AG08395 (cell line): ENCODE measurements around the gene ACSL4.
A peak's percentile ranks its signal among the peaks of the same experiment; 100 is the strongest.
"Not testable (repeated sequence)": the region's sequence is repeated elsewhere in the genome, so short reads cannot be mapped to it uniquely, and the experiment has no call there.

ENCODE experiments used
- DNase-seq: peaks from one replicate; pipeline ENCODE4 v3.0.0; 2012; ENCODE audit warnings: mixed read lengths, low spot score

ACSL4 gene

GRCh38 chrX:109732807-109733612 lies at the start of gene ACSL4:
TSS of gene ACSL4 (minus strand) at chrX:109733257. CDS start at chrX:109683363, 49,894 bp downstream.
- DNase-seq = peak; percentile 80

GRCh38 chrX:109777749-109778148 lies 44.7 kb upstream of the ACSL4 start:
- DNase-seq = no peak

GRCh38 chrX:109776986-109777385 lies 43.9 kb upstream of the ACSL4 start:
- DNase-seq = no peak

- no peak for DNase-seq
These were observed 43.4 kb upstream of the ACSL4 start for GRCh38 chrX:109776432-109776831.

- DNase-seq = no peak
These were observed 42.3 kb upstream of the ACSL4 start for GRCh38 chrX:109775386-109775785.

GRCh38 chrX:109774706-109775105 lies 41.6 kb upstream of the ACSL4 start:
- peak; percentile 72 for DNase-seq

GRCh38 chrX:109774136-109774535 lies 41.1 kb upstream of the ACSL4 start:
- peak; percentile 6 for DNase-seq

GRCh38 chrX:109773374-109773773 lies 40.3 kb upstream of the ACSL4 start:
- no peak for DNase-seq

GRCh38 chrX:109770780-109771179 lies 37.7 kb upstream of the ACSL4 start:
- DNase-seq = no peak

- no peak for DNase-seq
These were observed 27.8 kb upstream of the ACSL4 start for GRCh38 chrX:109760922-109761250.

GRCh38 chrX:109760209-109760921 lies 27.3 kb upstream of the ACSL4 start:
- no peak for DNase-seq

GRCh38 chrX:109753256-109753655 lies 20.2 kb upstream of the ACSL4 start:
- DNase-seq = no peak

GRCh38 chrX:109751698-109752097 lies 18.6 kb upstream of the ACSL4 start:
- no peak for DNase-seq

- no peak for DNase-seq
These were observed 16.1 kb upstream of the ACSL4 start for GRCh38 chrX:109749207-109749606.

- DNase-seq = no peak
These were observed 14.6 kb upstream of the ACSL4 start for GRCh38 chrX:109747681-109748080.

GRCh38 chrX:109742722-109743121 lies 9.7 kb upstream of the ACSL4 start:
- DNase-seq = no peak

GRCh38 chrX:109740896-109741295 lies 7.8 kb upstream of the ACSL4 start:
- DNase-seq = not testable (repeated sequence)

GRCh38 chrX:109740433-109740809 lies 7.4 kb upstream of the ACSL4 start:
- DNase-seq = no peak

GRCh38 chrX:109739625-109740432 lies 6.8 kb upstream of the ACSL4 start:
- no peak for DNase-seq

- DNase-seq = no peak
These were observed 2.2 kb upstream of the ACSL4 start for GRCh38 chrX:109735202-109735744.

- no peak for DNase-seq
These were observed 591 bp upstream of the ACSL4 start for GRCh38 chrX:109733613-109734083.
